Measurements from ENCODE around the gene BAG1.
A peak's percentile ranks its signal among the peaks of the same experiment; 100 is the strongest.

BAG1 gene

GRCh38 chr9:33232815-33233214 lies 31.7 kb downstream of the BAG1 start:
- Histone ChIP-seq H3K27me3 (replicated peaks) (no peaks in the 10 kb centered on the region), H3K27ac (no peak overlapping the region), H3K36me3 (replicated peaks) (no peaks in the 10 kb centered on the region), H3K4me3 (ENCODE audit: low read depth, low read length) (no peak overlapping the region)
- in situ Hi-C loops (cut with HindIII; ENCODE audit: low pct_ligation_motif_present, low sequenced_read_pairs) = no loop called here
- TF ChIP-seq CTCF (IDR thresholded peaks at IDR 0.05; ENCODE audit: low read depth, low read length, missing control alignments) = no peak
- no peak for DNase-seq

GRCh38 chr9:33231623-33231942 lies 32.9 kb downstream of the BAG1 start:
- no peak for DNase-seq
- Histone ChIP-seq H3K27ac (no peak overlapping the region), H3K36me3 (replicated peaks) (no peaks in the 10 kb centered on the region), H3K4me3 (ENCODE audit: low read depth, low read length) (no peak overlapping the region), H3K27me3 (replicated peaks) (no peaks in the 10 kb centered on the region)
- TF ChIP-seq CTCF (IDR thresholded peaks at IDR 0.05; ENCODE audit: low read depth, low read length, missing control alignments) = no peak
- in situ Hi-C loops (cut with HindIII; ENCODE audit: low pct_ligation_motif_present, low sequenced_read_pairs) = no loop called here

- Histone ChIP-seq H3K27ac (no peak overlapping the region), H3K36me3 (replicated peaks) (no peaks in the 10 kb centered on the region), H3K4me3 (ENCODE audit: low read depth, low read length) (no peak overlapping the region), H3K27me3 (replicated peaks) (no peaks in the 10 kb centered on the region)
- in situ Hi-C loops (cut with HindIII; ENCODE audit: low pct_ligation_motif_present, low sequenced_read_pairs) = no loop called here
- DNase-seq = no peak
- no peak for TF ChIP-seq CTCF (IDR thresholded peaks at IDR 0.05; ENCODE audit: low read depth, low read length, missing control alignments)
These were observed 33.5 kb downstream of the BAG1 start for GRCh38 chr9:33230756-33231622.

- peak; percentile 9 for TF ChIP-seq CTCF (IDR thresholded peaks at IDR 0.05; ENCODE audit: low read depth, low read length, missing control alignments)
- Histone ChIP-seq H3K36me3 (replicated peaks) (no peaks in the 10 kb centered on the region), H3K27ac (no peak overlapping the region), H3K4me3 (ENCODE audit: low read depth, low read length) (no peak overlapping the region), H3K27me3 (replicated peaks) (no peaks in the 10 kb centered on the region)
- in situ Hi-C loops (cut with HindIII; ENCODE audit: low pct_ligation_motif_present, low sequenced_read_pairs) = no loop called here
- no peak for DNase-seq
These were observed 35.0 kb downstream of the BAG1 start for GRCh38 chr9:33229359-33230114.

- no peak overlapping the region for H3K27ac ChIP-seq
- no peak overlapping the region for H3K4me3 ChIP-seq (ENCODE audit: low read depth, low read length)
- H3K36me3 ChIP-seq (replicated peaks) = no peaks in the 10 kb centered on the region
- no peak for TF ChIP-seq CTCF (IDR thresholded peaks at IDR 0.05; ENCODE audit: low read depth, low read length, missing control alignments)
- in situ Hi-C loops (cut with HindIII; ENCODE audit: low pct_ligation_motif_present, low sequenced_read_pairs) = no loop called here
- no peaks in the 10 kb centered on the region for H3K27me3 ChIP-seq (replicated peaks)
- DNase-seq = no peak
These were observed 35.9 kb downstream of the BAG1 start for GRCh38 chr9:33228606-33229005.
